Adipocyte (in vitro differentiated cells): ENCODE results near the gene PPM1N.
A peak's percentile ranks its signal among the peaks of the same experiment; 100 is the strongest.

Source experiments
- DNase-seq: peaks from one replicate; pipeline ENCODE4 v3.0.0-alpha.2; 2015; ENCODE audit warnings: low read depth
- H3K27me3 ChIP-seq: replicated peaks from 2 replicates; pipeline ENCODE4 v1.7.0; 2013; ENCODE audit warnings: mild to moderate bottlenecking, low read length, moderate library complexity; ENCODE audit not compliant: control insufficient read depth, insufficient read depth
- H3K36me3 ChIP-seq: 2 replicates; pipeline ENCODE4 v1.7.0; 2013; ENCODE audit warnings: low read length, mild to moderate bottlenecking, moderate library complexity; ENCODE audit not compliant: control insufficient read depth, insufficient read depth, severe bottlenecking
- H3K4me1 ChIP-seq: 2 replicates; pipeline ENCODE4 v1.7.0; 2013; ENCODE audit warnings: mild to moderate bottlenecking, low read length, moderate library complexity; ENCODE audit not compliant: control insufficient read depth, insufficient read depth
- H3K4me3 ChIP-seq: 2 replicates; pipeline ENCODE4 v1.7.0; 2013; ENCODE audit warnings: mild to moderate bottlenecking, low read length, moderate library complexity
- H3K9ac ChIP-seq: 2 replicates; pipeline ENCODE4 v1.7.0; 2013; ENCODE audit warnings: mild to moderate bottlenecking, low read length, moderate library complexity
- H3K9me3 ChIP-seq: 2 replicates; pipeline ENCODE4 v1.7.0; 2013; ENCODE audit warnings: mild to moderate bottlenecking, low read length, moderate library complexity; ENCODE audit not compliant: control insufficient read depth

PPM1N gene

GRCh38 chr19:45471931-45472562, 26.2 kb upstream of the PPM1N start:
- H3K27me3 ChIP-seq = no peaks in the 10 kb centered on the region

GRCh38 chr19:45472563-45473366, 25.5 kb upstream of the PPM1N start:
- peaks cover 26% of the 10 kb centered on the region for H3K4me1 ChIP-seq
- H3K9ac ChIP-seq = no peak overlapping the region
- no peak overlapping the region for H3K4me3 ChIP-seq
- no peaks in the 10 kb centered on the region for H3K27me3 ChIP-seq
- no peaks in the 10 kb centered on the region for H3K36me3 ChIP-seq
- no peaks in the 10 kb centered on the region for H3K9me3 ChIP-seq
- DNase-seq = peak; percentile 65

More at GRCh38 chr19:45471931-45472562, 26.2 kb upstream of the PPM1N start:
- H3K9ac ChIP-seq = no peak overlapping the region
- peaks cover 28% of the 10 kb centered on the region for H3K4me1 ChIP-seq
- H3K9me3 ChIP-seq = no peaks in the 10 kb centered on the region
- no peak overlapping the region for H3K4me3 ChIP-seq
- no peaks in the 10 kb centered on the region for H3K36me3 ChIP-seq
- no peak for DNase-seq

DNA sequence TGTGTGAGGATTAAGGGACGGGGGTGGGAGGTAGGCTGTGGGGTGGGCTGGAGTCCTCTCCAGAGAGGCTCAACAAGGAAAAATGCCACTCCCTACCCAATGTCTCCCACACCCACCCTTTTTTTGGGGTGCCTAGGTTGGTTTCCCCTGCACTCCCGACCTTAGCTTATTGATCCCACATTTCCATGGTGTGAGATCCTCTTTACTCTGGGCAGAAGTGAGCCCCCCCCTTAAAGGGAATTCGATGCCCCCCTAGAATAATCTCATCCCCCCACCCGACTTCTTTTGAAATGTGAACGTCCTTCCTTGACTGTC, 24.9 kb upstream of the PPM1N start:
- no peaks in the 10 kb centered on the region for H3K9me3 ChIP-seq
- no peak overlapping the region for H3K9ac ChIP-seq
- H3K36me3 ChIP-seq = no peaks in the 10 kb centered on the region
- peak; percentile 71 for DNase-seq
- no peaks in the 10 kb centered on the region for H3K27me3 ChIP-seq
- H3K4me3 ChIP-seq = no peak overlapping the region
- H3K4me1 ChIP-seq = peaks cover 28% of the 10 kb centered on the region

- DNase-seq = peak; percentile 76
- H3K36me3 ChIP-seq = no peaks in the 10 kb centered on the region
- no peaks in the 10 kb centered on the region for H3K27me3 ChIP-seq
Observed at GRCh38 chr19:45473682-45474605, 24.3 kb upstream of the PPM1N start.

GRCh38 chr19:45474606-45475521, 23.4 kb upstream of the PPM1N start:
- no peaks in the 10 kb centered on the region for H3K9me3 ChIP-seq
- H3K36me3 ChIP-seq = no peaks in the 10 kb centered on the region
- no peaks in the 10 kb centered on the region for H3K27me3 ChIP-seq
- peak; percentile 73 for DNase-seq
- H3K9ac ChIP-seq = no peak overlapping the region
- no peak overlapping the region for H3K4me3 ChIP-seq
- peaks cover 24% of the 10 kb centered on the region for H3K4me1 ChIP-seq

More at GRCh38 chr19:45473682-45474605, 24.3 kb upstream of the PPM1N start:
- Histone ChIP-seq H3K4me1 (peaks cover 25% of the 10 kb centered on the region), H3K9me3 (no peaks in the 10 kb centered on the region), H3K9ac (no peak overlapping the region), H3K4me3 (no peak overlapping the region)

DNA sequence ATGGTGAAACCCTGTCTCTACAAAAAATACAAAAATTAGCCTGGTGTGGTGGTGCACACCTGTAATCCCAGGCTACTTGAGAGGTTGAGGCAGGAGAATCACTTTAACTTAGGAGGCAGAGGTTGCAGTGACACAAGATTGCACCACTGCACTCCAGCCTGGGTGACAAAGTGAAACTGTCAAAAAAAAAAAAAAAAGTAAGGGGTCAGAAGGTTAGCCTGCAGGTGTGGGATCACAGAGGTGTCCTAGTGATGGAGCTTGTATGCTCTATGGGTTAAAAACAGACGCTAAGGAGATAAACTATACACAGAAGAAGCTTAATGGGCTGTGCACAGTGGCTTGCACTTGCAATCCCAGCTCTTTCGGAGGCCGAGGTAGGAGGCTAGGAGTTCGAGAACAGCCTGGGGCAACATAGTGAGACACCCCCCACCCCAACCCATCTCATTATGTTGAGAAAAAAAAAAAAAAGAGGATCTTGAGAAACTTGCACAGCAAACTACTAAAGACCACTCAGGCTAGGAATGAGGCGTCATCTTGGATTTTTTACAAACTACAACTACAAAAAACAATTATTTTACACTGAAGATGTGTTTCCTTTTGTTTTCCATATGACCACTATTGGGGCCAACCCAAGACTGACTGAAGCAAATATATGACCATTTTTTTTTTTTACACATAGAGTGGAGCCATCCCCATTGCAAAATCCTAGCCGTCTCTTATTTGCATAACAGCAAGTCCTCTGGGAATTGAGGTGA, 22.5 kb upstream of the PPM1N start:
- DNase-seq = peak; percentile 87
- Histone ChIP-seq H3K9ac (no peak overlapping the region), H3K9me3 (no peaks in the 10 kb centered on the region), H3K27me3 (no peaks in the 10 kb centered on the region), H3K4me1 (peaks cover 15% of the 10 kb centered on the region), H3K36me3 (no peaks in the 10 kb centered on the region), H3K4me3 (no peak overlapping the region)

DNA sequence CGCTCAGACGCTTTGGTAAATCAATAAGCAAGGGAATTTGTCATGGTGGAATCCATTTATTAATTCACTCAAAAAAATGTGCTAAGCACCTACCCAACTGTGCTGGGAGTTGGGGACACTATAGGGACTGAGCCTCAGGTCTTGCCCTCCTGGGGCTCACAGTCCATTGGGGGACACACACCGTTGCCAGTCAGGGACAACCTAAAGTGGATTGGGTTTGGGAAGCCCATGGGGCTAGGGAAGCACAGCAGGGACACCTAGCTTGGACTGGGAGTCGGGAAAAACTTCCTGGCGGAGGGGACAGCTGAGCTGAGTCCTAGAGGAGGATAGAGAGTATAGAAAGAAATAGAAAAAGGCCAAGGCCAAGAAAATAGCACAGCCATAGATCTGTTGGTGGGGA, 21.9 kb upstream of the PPM1N start:
- no peaks in the 10 kb centered on the region for H3K9me3 ChIP-seq

GRCh38 chr19:45477186-45477585, 21.1 kb upstream of the PPM1N start:
- Histone ChIP-seq H3K4me3 (no peak overlapping the region), H3K4me1 (peaks cover 14% of the 10 kb centered on the region), H3K36me3 (no peaks in the 10 kb centered on the region), H3K9ac (no peak overlapping the region), H3K9me3 (no peaks in the 10 kb centered on the region), H3K27me3 (no peaks in the 10 kb centered on the region)
- DNase-seq = peak; percentile 24

More for the DNA sequence above, 21.9 kb upstream of the PPM1N start:
- Histone ChIP-seq H3K9ac (no peak overlapping the region), H3K27me3 (no peaks in the 10 kb centered on the region), H3K36me3 (no peaks in the 10 kb centered on the region), H3K4me3 (no peak overlapping the region), H3K4me1 (peaks cover 14% of the 10 kb centered on the region)
- DNase-seq = no peak

DNA sequence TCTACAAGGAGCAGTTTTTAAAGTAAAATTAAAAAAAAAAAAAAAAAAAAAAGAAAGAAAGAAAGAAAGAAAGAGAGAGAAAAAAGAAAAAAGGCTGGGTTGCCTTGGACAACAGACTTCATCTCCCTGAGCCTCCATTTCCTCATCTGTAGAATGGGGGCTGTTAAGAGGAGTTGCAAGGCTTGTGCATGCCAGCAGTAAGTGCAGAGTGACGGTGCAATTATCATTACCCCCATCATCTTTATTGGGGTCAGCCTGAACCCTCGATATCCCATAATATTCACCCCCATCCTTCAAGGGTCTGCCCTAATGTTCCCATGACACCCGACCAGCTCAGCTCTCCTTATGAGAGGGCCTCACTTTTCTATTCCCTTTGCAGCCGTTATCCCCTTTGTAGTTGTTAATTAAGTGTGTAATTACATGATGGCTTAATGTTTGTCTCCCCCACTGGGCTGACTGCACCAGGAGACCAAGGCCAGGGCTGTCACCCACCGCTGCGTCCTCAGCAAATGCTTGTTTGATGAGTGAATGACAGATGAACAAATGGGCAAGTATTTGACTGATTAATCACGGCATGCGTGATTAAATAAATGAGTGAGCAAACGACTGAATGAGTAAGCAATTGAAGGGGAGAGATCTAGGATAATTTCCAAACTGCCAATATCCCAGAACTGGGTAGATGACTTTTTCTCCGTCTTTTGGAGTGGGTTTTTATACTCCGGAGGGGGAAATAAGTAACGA, 20.4 kb upstream of the PPM1N start:
- DNase-seq = no peak
- H3K9ac ChIP-seq = peak overlapping the region; percentile 87
- no peaks in the 10 kb centered on the region for H3K36me3 ChIP-seq
- no peaks in the 10 kb centered on the region for H3K27me3 ChIP-seq
- H3K4me3 ChIP-seq = peak overlapping the region; percentile 78
- H3K9me3 ChIP-seq = no peaks in the 10 kb centered on the region
- peaks cover 14% of the 10 kb centered on the region for H3K4me1 ChIP-seq
